Measurements from ENCODE around the gene ALB.

GRCh38 chr4:73445383-73446335, 41.6 kb downstream of the ALB start:
- TF ChIP-seq POLR2A (IDR thresholded peaks at IDR 0.05) (no peak), CTCF (IDR thresholded peaks at IDR 0.05) (no peak), POLR2AphosphoS5 (IDR thresholded peaks at IDR 0.05) (no peak), EP300 (IDR thresholded peaks at IDR 0.05) (no peak)
